Activated CD8-positive, alpha-beta memory T cell treated with anti-CD3 and anti-CD28 coated beads, Interleukin-2, amount 50 U/mL, for 1 hour (primary cell): ENCODE results near the gene FSTL1.

Experiments
- DNase-seq: peaks from one replicate; pipeline ENCODE4 v3.0.0-alpha.2; 2020; ENCODE audit errors: extremely low read depth

Gene FSTL1

DNA sequence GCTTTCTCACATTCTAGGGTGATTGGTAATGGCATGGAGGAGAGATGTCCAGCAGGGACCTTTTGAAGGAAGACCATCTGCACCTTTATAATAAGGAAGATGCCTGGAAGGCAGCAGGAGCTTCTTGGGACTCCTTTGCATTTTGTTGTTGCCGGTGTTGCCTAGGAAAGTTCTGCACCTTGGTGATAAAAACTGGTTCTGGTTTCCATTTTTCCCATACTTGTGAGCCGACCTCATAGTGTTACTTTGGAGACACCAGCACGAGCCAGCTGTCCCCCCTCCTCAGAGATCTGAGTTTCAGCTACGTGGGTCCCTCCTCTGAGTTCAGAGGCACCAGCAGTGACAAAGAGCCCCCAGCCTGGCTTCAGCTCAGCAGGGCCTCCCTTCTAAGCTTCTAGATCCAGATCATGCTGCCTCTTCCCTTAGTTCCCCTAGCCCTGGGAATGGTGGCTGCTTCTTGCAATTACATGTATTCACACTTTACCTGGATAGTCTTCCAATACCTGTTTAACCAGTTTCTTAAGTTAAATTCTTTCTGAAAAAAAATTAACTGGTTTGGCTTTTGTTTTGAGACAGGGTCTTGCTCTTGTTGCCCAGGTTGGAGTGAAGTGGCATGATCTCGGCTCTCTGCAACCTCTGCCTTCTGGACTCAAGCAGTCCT, 18.0 kb upstream of the FSTL1 start:
- DNase-seq = no peak

DNA sequence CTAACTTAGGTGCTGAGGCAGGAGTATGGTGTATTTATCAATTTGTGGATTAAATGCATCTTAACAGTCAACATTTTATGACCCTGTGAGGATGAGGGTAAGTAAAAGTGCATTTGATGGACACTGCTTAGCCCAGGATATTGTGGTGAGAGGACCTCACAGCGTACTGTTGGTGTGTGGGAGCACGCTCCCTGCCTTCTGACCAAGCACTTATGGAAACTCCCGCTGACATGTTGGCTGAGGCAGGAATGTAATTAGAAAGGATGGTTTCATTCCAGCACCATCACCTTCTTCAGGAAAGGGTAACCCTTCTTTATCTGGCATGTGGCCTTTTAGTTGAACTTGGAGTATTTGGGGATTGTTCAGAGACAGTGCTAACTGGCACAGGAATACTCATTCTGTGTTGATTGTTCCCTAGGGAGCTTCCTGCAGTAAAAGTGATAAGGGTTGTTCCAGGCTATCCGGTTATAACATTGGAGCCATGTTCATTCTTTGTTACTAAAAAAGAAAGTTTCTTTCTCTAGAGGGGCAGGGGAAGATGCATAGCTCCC, 11.7 kb upstream of the FSTL1 start:
- no peak for DNase-seq

DNA sequence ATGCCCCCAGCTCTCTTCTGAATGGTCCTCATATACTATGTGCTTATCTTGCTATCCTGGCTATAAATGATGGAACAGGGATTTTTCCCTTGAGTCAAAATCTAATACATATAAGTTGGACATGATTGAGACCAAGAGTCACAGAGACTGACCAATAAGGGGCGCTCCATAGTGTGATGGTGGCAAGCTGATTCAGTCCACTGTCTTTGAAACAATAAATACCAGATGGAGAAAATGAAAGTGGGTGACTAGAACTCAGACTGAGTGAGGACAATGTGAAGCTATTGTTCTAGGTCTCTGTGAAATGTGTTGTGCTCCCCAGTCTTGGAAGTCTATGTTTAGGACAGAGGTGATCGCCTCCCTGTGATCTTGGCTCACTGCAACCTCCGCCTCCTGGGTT, 10.6 kb upstream of the FSTL1 start:
- DNase-seq = no peak

DNA sequence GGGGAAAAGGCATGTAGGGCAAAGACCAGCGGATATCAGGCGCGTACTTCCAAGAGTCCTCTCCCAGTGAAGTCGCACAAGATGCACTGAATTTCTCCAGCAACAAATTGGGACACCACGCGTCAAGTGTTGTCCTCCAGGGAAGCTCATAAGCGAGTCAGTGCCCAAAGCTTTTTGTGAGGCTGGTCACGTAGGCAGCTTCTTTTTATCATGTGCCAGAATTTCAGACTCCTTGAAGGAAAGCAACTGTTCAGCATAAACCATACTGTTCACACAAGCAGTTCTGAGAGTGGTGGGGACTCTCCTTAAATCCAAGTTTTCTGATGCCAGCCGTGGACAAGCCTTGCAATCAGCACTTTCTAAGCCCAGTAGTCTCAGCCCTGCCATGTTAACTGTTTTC, 10.1 kb upstream of the FSTL1 start:
- DNase-seq = no peak

DNA sequence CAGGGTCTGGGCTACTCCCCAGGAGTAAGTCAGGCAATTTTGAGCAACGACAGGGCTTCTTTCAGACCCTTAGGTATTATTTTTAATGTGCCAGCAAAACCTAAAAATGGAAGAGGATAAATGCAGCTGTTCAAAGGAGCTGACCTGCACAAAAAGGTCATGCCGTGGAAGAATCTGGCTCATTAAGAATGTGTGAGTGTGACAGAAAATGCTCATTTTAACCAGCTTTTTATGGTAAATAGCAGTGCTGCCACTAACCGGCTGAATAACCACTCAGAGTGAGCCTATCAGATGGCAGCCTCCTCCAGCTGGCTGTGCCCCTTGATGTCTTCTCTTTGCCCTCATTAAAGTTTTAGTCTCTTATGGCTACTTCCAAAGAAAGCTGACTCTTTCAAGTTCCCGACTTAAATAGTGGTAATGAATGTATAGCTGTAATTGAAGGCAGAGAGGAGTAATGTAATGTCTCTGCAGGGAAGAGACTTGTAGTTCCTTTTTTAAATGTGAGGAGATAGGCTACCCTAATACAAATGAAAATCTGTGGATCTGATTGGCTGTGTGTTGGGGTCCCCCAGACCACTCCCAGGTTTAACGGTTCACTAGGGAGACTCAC, 9.5 kb upstream of the FSTL1 start:
- DNase-seq = no peak

DNA sequence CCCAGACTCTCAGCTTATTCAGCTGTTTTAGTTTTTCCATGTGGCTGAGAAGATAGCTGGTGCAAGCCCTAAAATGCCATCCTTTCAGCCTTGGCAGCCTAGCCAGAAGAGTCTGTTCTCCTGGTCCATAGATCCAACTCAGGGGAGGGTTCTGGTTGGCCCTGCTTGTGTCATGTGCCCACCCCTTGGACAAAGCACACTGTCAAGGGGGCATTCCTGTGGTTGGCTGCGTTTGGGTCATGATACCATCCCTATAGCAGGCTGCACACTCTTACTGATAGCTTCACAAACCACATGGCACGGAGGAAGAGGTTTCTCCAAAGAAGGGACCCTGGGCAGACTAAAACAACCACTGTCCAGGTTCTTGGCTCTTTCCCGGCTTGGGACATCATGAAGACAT, 8.4 kb upstream of the FSTL1 start:
- DNase-seq = no peak

DNA sequence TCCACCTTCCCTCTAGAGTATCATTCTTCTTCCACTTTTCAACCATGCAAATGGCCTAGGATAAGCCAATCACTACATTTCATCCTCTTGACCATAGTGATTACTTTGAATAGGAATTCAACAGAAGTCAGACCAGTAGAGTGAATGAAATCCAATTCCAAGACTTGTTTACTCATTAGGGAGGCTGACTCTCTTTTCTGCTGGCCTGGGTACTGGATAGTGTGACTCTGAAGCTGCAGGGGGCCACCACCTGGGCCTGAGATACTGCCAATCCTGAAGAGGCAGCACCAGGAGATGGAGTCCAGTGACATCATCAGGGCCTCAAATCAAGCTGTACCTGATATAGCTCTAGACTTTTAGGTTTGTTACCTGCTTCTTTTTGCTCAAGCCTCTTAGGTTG, 7.0 kb upstream of the FSTL1 start:
- no peak for DNase-seq

DNA sequence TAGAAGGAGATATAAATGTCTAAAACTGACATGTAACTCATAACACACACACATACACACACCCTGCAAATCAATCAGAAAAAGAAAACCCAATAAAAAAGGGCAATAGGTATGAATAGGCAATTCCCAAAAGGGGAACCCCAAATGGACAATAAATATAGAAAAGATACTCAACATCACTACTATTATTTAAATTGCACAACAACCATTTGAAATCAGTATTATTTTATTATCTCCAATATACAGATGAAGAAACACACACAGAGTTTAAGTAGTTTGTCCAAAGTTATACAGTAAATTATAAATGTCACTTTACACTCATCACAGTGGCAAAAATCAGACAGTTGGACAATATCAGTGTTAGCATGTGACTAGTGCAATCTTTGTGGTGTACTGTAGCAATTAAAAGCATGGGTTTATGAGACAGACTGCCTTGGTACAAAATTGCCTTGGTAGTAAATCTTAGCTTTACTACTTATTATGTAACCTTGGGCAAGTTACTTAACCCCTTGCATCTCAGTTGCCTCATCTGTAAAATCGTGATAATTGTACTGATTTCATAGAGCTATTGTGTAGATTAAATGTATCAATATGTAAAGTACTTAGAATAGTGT, 3.4 kb upstream of the FSTL1 start:
- no peak for DNase-seq

DNA sequence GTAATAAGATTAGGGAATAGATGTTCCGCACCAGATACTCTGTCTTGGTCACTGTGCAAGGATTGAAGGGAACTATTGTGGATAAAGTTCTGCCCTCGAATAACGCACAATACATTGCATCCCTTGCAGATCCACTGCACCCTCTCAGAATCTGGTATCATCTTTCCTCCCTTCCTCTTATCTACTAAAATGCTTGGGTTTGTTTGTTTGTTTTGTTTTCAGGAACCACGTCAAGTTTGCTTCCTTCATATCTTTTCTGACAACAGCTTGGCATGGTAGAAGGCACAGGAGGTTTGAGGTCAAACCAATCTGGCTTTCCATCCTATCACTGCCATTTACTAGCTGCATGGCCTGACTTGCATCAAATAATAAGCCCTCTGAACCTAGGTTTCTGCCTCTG, 2.0 kb upstream of the FSTL1 start:
- no peak for DNase-seq

DNA sequence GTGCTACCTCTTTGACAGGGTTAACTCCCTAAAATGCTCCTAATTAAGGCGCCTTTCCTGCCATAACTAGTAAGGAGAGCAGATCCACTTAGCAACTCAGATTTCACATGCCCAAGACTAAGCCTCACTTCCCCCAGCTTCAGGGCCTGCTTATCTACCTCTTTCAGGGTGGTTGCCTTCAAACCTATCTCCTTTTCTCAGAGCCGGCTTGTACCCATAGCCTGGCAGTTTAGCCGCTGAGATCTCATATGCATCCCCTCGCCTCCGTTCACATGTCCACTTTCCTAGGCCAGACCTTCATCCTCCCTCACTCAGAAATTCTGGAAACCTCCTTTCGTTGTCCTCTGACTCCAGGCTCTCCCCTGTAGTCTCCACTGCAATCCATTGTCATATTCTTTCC, 1.0 kb upstream of the FSTL1 start:
- no peak for DNase-seq

DNA sequence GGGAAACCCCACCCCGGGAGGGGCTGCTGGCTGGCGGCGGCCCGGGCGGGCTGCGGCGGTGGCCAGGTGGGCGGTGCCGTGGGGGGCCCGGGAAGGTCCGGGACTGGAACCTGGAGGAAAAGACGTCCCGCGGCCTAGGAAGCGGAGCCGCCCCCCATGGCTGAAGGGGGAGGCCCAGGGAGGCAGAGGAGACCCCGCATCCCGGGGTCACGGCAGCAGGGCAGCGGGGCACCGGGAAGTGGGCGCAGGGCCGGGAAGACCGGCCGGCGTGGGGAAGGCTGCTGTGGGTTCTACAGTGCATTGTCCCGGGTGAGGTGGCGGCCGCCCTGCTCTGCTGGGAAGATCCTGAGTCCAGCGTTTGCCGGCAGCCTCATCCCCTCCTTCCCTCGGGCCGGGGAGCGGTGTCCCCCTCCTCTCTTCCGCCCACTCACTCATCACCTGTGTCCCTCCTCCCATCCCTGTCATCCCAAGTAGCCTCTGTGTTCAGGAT, 525 bp upstream of the FSTL1 start:
- DNase-seq = no peak

DNA sequence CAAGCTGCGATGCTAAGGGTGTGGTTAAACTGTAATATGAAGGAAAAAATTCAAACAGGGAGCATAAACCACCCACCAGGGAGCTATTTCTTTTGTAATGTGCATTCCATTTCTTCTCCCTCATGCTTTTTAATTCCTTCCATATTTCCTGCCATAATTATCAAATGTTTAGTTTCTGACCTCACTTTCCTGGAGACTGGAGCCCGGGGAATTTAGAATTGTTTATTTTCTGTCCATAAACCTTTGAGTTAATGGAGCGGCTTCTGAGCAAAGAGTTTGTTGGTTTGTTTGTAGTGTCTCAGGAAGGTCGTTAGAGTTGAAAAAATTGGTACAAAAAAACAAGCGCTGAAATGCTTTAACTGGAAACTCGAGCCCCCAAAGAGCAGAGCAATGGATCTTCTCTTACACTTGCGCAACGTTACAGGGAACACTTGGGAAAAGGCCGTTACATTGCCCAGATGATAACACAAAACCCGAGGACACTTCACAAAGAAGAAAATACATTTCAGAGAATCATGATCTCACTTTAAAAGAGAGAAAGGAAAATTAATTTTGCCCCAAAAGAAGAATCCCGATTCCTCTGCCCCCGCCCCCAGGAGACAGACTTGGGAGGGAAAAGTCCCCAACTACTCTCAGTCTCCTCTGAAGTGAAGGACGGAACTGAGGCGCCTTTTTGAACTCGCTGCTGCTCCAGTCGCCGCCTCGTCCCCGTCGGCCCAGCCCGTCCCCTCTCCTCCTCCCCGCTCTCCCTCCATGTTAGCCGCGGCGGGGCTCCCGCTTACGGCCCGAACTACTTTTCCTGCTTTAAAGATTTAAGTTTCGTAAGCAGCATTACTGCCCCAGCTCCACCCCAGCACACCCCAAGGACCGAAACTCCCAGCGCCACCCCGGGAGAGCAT, 842 bp downstream of the FSTL1 start:
- DNase-seq = no peak

DNA sequence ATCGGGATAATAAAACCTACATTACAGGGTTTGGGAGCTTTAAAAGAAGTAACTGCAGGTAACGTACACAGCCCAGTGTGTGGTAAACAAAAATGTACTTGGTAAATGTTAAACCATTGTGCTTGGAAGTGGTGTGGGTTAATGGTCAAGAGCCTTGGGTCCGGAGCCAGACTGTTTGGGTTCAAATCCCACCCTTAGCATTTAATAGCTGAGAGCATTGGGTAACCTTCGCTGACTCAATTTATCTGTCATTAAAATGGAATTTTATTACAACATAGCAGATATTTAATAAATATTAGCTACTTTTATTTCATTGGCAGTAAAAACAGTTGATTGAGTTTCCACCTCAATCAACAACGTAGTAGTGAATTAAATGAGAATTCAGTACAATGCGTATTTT, 1.5 kb downstream of the FSTL1 start:
- no peak for DNase-seq

DNA sequence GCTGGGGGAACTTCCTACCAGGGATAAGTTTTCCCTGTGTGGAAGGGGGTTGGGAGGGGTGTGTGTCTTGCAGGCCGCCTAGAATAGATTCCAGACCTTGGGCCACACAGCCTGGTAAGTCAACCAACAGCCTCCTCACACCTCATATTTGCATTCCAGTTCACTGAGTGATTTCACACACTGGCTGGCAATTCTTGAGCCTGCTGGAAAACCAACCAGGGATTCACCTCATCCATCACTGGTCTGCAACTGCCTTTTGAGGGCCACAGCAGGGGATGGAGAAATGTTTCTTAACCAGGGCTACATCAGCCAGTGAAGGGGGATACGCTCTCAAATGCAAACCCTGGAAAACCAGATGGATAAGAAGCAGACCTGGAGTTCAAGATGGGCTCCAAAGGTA, 2.0 kb downstream of the FSTL1 start:
- no peak for DNase-seq

DNA sequence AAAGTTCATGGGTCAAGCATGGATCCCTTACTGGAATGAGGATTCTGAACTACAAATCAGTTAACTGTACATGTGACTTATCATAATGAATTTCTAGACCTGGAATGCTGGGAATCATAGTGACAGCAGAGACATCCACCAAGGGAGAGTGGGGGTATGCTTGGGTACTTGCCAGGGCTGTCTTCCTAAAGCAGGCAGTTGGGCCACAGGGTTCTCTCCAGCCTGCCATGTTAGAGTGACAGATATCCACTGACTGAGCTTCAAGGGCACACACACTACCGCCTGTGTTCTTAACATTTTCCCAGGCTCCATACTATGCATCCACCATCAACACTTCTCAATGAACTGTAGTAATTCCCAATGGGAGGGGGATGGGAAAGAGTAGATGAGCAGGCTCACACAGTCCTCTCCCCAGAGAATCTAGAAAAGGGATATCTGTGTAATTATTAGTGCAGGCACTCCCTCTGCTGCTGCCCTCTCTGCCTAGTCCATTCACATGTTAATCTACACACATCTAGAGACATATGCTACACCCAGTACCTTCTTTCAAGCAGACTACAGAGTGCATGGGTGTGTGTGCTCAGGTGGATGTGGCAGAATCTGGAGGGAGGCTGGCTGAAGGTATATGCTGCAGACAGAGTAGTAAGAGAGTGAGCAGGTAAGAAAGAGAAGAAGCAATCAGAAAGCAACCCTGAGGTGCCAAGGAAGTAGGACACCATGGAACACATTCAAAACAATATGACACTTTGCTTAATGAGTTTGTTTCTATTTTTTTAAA, 3.7 kb downstream of the FSTL1 start:
- no peak for DNase-seq

DNA sequence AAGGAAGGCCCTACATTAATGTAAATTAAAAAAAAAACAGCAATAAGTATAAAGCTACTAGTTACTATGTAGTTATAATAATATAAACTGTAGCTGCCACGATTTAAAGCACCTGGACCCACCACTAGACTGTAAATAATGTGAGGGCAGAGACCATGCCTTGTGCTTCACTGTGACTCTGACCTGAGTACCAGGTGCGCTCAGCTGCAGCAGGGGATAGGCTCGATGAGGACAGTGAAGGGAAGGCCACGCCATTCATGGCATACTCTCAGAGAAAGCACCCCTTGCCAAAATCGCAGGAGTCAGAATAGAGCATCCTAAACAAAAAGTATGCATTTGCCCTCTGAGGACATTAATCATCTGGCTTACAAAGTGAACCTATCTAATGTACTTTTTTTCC, 5.1 kb downstream of the FSTL1 start:
- DNase-seq = no peak

DNA sequence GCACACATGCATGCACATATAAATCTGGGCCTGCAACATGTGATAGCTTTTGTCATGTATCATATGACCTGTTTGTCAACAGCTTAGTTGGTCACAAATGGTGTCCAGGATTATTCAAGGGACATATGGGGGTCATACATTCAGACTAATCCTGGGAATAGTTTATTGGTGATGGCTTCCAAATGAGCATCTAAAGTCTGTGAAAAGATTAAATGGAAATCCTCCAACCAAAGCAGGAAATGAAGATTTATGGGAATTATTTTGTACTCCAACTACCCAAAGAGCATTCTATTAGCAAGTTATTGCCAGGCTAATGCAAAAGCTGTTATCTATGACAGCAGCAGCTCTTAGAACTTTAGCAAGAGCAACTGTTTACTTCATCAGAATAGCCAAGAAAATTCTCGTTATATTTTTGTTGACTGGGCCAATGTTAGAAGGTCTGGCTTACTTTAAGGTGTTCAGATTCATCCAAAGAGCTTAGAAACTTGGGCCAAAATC, 7.1 kb downstream of the FSTL1 start:
- DNase-seq = no peak

DNA sequence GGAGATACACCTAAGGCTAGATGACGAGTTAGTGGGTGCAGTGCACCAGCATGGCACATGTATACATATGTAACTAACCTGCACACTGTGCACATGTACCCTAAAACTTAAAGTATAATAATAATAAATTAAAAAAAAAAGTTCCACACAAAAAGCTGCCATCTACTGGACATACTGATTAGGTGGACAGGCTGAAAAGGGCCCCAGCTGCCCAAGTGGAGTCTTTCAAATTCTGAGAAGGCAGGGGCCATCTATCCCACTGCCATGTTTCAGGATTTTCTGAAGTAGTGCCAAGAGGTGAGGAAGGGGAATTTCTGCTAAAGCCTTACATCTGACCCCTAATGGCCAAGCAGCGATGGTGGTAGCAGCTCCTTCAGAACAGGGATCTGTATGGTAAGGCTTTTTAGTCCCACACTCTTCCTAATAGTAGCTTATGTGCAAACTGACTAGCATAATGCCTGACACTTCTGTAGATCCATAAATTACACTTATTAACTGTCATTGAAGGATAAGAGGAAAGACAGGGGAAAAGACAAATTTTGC, 7.7 kb downstream of the FSTL1 start:
- no peak for DNase-seq

DNA sequence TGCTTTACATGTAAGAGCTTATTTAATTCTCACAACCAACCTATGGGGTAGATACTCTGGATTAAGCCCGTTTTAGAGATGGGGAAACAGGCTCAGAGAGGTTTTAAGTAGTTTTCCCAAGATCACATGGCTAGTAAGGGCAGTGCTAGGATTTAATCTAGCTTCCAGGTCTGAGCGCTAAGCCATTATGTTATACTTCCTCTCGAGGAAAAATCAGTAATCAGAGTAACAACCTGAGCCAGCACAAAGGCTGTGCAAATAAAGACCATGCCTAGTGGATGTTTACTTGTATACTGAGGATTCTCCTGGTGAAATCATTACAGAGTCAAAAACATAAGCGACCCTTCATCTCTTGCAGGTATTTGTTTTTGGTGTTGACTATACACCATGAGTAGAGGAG, 9.0 kb downstream of the FSTL1 start:
- no peak for DNase-seq

DNA sequence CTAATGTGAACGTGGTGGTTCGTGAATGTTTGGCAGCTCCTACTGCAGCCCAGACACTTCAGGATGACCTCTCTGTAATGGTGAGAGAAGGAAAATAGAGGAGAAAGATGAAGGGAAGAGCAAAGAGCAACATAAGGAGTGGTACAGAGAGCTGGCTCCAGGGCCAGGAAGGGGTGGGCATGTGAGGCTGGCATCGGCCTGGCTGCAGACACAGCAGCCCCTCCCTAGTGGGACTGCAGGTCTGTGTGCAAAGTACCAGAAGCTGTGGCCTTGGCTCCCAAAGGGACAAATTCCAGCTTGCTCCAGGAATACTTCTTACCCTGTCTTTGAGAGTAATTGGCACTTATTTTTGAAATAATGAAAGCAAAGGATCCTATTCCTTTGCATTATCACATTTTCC, 10.0 kb downstream of the FSTL1 start:
- no peak for DNase-seq
